ENCODE data around the gene ACOX2. TPM values are rescaled to one million over a fixed set of nuclear protein-coding genes. Genes with fewer than 3 reads are reported as not detected.

Gene ACOX2
- total RNA-seq, 1 experiment from 2014 or later = 3.5 TPM

DNA sequence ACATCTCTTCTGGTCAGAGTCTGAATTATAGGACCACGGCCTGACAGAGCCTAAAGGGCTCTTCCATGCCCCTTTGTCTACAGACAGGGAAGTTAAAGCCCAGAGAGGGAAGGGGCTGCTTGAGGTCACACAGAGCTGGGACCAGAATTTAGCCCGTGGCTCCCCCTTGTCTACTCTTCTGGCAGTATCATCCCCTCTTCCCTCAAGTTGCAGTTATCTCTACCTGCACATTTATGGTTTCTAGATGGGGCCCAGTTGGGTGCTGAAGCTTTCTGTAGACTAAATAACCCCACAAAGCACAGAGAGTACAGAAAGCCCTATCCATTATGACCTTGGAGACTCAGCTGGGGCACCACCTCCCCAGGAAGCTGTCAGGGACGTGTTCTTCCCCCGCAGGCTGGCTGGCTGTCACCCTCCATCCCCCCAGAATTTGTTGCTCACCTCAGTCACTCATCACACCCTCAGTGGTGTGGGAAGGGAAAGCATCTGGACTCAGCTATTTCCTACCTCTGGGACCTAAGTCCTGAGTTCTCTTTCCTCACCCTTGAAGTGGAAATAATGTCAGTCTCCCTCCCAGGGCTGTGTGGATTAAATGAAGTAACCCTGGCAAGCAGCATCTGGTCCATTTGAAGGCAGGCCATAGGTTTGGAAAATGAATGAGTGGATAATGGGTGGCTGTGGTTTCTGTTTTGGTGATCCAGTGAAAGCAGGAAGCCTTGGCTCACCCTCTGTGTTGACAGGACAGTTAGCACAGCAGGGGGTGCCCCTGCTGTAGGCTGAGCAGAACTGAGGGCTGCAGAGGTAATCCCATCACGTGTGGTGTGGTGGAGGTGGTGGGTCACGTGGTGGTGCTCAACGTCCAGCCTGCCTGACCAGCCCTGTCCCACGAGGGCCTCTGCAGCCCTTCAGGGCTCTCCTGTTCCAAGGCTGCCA lies 16.3 kb downstream of the ACOX2 start:
- H3K4me3 ChIP-seq = no peak overlapping the region
- DNase-seq = no peak
- ChIA-PET POLR2A (ENCODE audit: unreplicated experiment) (no interaction called here), CTCF (no interaction called here)
- H4K20me1 ChIP-seq (ENCODE audit: insufficient read depth) = no peaks in the 10 kb centered on the region
- H3K9me2 ChIP-seq (ENCODE audit: insufficient read depth) = no peaks in the 10 kb centered on the region
- H3K27me3 ChIP-seq (ENCODE audit: insufficient read depth, low read depth) = no peaks in the 10 kb centered on the region
- no peak overlapping the region for H2AFZ ChIP-seq
- H3K36me3 ChIP-seq (ENCODE audit: low read depth) = no peaks in the 10 kb centered on the region
- peaks cover 9% of the 10 kb centered on the region; the same call in 1 of the 2 replicates for H3K4me1 ChIP-seq (replicated peaks; ENCODE audit: insufficient read depth)
- no TSS peak for BruUV-seq (replicated peaks)
- H3K79me2 ChIP-seq (ENCODE audit: low read depth) = no peaks in the 10 kb centered on the region
- intact Hi-C loops (cut with micrococcal nuclease; ENCODE audit: unreplicated experiment) = no loop called here
- H3K27ac ChIP-seq = no peak overlapping the region
- H3F3A ChIP-seq (ENCODE audit: insufficient read depth, low read depth) = no peaks in the 10 kb centered on the region
- no peak overlapping the region for H3K4me2 ChIP-seq
- no peaks in the 10 kb centered on the region for H3K9me3 ChIP-seq (ENCODE audit: insufficient read depth, low read depth)
- TF ChIP-seq CTCF (conservative IDR thresholded peaks at IDR 0.05) = no peak
- no peak for TF ChIP-seq EZH2 (IDR thresholded peaks at IDR 0.05; ENCODE audit: low read depth)

DNA sequence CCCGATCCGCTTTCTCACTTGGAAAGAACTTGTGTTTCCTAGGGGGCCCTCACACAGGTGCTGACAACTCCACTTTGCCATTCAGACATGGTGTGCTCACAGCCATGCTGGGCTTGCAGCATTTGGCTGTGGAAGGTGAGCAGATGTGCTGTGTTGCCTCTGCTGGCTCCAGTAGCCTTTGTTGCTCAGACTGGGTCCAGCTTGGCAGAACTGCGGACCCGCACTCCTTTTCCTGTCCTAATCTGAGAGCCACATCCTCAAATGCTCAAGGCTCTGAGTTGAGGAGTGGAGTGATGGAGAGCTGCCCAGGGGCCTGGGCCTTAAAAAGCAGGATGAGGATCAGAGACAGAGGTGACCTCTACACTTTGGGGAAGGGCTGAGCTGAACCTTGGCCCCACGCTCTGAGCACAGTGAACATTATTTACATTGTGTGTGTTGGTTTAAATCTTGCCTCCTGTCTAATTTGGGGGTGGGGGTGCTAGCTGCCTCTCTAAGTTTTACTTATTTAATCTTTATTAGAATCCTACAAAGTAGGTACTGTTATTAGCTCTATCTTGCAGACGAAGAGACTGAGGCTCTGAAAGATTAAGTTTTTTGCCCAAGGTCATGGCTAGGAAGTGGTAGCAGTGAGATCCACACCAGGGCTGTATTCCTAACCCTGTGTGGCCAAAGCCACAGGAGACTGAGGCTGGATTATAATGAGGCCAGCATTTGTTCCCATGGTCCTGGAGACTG lies 17.2 kb downstream of the ACOX2 start:
- Histone ChIP-seq H3K4me2 (no peak overlapping the region), H3K79me2 (ENCODE audit: low read depth) (no peaks in the 10 kb centered on the region), H3K4me1 (replicated peaks; ENCODE audit: insufficient read depth) (peaks cover 4% of the 10 kb centered on the region; the same call in 1 of the 2 replicates), H4K20me1 (ENCODE audit: insufficient read depth) (no peaks in the 10 kb centered on the region), H3K4me3 (no peak overlapping the region), H3K9me3 (ENCODE audit: insufficient read depth, low read depth) (no peaks in the 10 kb centered on the region), H3K27me3 (ENCODE audit: insufficient read depth, low read depth) (no peaks in the 10 kb centered on the region), H2AFZ (no peak overlapping the region), H3F3A (ENCODE audit: insufficient read depth, low read depth) (no peaks in the 10 kb centered on the region), H3K27ac (no peak overlapping the region), H3K36me3 (ENCODE audit: low read depth) (no peaks in the 10 kb centered on the region), H3K9me2 (ENCODE audit: insufficient read depth) (no peaks in the 10 kb centered on the region)
- TF ChIP-seq EZH2 (IDR thresholded peaks at IDR 0.05; ENCODE audit: low read depth) (no peak), CTCF (conservative IDR thresholded peaks at IDR 0.05) (no peak)
- intact Hi-C loops (cut with micrococcal nuclease; ENCODE audit: unreplicated experiment) = no loop called here
- ChIA-PET POLR2A (ENCODE audit: unreplicated experiment) (no interaction called here), CTCF (no interaction called here)
- no peak for DNase-seq
- no TSS peak for BruUV-seq (replicated peaks)

DNA sequence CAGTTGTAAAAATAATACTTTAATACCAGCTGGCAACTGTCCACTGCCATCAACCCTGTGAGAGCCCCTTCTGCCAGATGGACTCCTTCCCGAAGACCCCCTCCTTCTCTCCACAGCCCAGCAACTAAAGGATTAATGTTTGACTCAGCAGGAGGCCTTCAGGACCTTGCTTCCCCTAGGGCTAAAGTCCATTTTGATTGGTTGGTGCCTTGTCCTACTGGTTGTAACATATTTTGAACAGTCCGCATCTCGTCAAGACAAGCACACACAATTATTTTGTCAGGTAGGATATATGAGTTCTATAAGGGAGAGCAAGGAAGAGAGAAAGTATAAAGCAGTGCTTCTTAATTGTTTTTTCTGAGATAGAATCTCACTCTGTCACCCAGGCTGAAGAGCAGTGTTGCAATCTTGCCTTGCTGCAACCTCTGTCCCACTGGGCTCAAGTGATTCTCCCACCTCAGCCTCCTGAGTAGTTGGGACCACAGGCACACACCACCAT lies 18.6 kb downstream of the ACOX2 start:
- BruUV-seq (replicated peaks) = no TSS peak
- Histone ChIP-seq H3K4me1 (replicated peaks; ENCODE audit: insufficient read depth) (peaks cover 4% of the 10 kb centered on the region; the same call in 1 of the 2 replicates), H3K9me3 (ENCODE audit: insufficient read depth, low read depth) (no peaks in the 10 kb centered on the region), H3K9me2 (ENCODE audit: insufficient read depth) (no peaks in the 10 kb centered on the region), H3F3A (ENCODE audit: insufficient read depth, low read depth) (no peaks in the 10 kb centered on the region), H3K36me3 (ENCODE audit: low read depth) (no peaks in the 10 kb centered on the region), H3K27ac (no peak overlapping the region), H3K79me2 (ENCODE audit: low read depth) (no peaks in the 10 kb centered on the region), H3K27me3 (ENCODE audit: insufficient read depth, low read depth) (no peaks in the 10 kb centered on the region), H2AFZ (no peak overlapping the region), H4K20me1 (ENCODE audit: insufficient read depth) (no peaks in the 10 kb centered on the region), H3K4me2 (no peak overlapping the region), H3K4me3 (no peak overlapping the region)
- POLR2A ChIA-PET (ENCODE audit: unreplicated experiment) = no interaction called here
- no peak for DNase-seq
- intact Hi-C loops (cut with micrococcal nuclease; ENCODE audit: unreplicated experiment) = no loop called here
- CTCF ChIA-PET = no interaction called here
- TF ChIP-seq CTCF (conservative IDR thresholded peaks at IDR 0.05) (no peak), EZH2 (IDR thresholded peaks at IDR 0.05; ENCODE audit: low read depth) (no peak)
